Central memory CD8-positive, alpha-beta T cell (primary cell): ENCODE measurements around the gene TFCP2L1.
"Not testable (repeated sequence)": the region's sequence is repeated elsewhere in the genome, so short reads cannot be mapped to it uniquely, and the experiment has no call there.

Experiments
- ATAC-seq: fragments of 150-1000 bp; cut with Tn5 transposase; replicated peaks from 2 replicates; pipeline ENCODE4 v1.10.0; 2022; ENCODE audit warnings: mild to moderate bottlenecking, moderate FRiP score, moderate number of reproducible peaks; ENCODE audit not compliant: poor library complexity, severe bottlenecking; ENCODE audit errors: extremely low read depth
- DNase-seq, 2 donors: peaks; one replicate each; pipeline ENCODE4 v3.0.0; 2021; ENCODE audit warnings: low spot score in 2 of 2
- H3K27ac Mint-ChIP-seq: one replicate; pipeline ENCODE4 v1.8.0; 2022; ENCODE audit warnings: low read depth, mild to moderate bottlenecking, moderate library complexity, mixed read lengths
- H3K27me3 Mint-ChIP-seq: one replicate; pipeline ENCODE4 v1.8.0; 2022; ENCODE audit warnings: mixed read lengths
- H3K36me3 Mint-ChIP-seq: one replicate; pipeline ENCODE4 v1.8.0; 2022; ENCODE audit warnings: mild to moderate bottlenecking, moderate library complexity, mixed read lengths; ENCODE audit not compliant: insufficient read depth
- H3K4me1 Mint-ChIP-seq: one replicate; pipeline ENCODE4 v1.8.0; 2022; ENCODE audit warnings: mixed read lengths
- H3K4me3 Mint-ChIP-seq: one replicate; pipeline ENCODE4 v1.8.0; 2022; ENCODE audit warnings: mild to moderate bottlenecking, moderate library complexity, mixed read lengths
- H3K9me3 Mint-ChIP-seq: one replicate; pipeline ENCODE4 v1.8.0; 2022; ENCODE audit warnings: mixed read lengths

Gene TFCP2L1

DNA sequence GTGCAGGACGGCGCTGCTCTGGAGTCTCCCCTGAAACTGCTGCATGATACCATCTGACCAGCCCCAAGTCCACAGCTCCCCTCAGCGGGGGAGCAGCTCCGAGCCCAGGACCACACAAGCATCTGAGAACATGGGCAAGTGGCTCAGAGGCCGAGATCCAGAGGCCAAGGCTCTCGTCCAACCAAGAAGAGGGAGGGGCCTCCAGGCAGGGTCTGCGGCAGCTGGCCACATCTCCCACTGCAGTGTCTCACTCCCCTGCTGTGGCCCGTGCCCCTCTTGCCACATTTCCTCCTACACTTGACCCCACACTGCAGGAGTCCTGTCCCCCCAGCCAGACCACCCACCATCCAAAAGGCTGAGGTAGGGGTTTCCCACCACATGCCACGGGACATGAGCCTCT, 50.2 kb downstream of the TFCP2L1 start:
- Mint-ChIP-seq H3K36me3 (no peaks in the 10 kb centered on the region), H3K9me3 (no peaks in the 10 kb centered on the region), H3K4me3 (no peak overlapping the region), H3K4me1 (no peaks in the 10 kb centered on the region), H3K27ac (no peak overlapping the region), H3K27me3 (peaks cover 9% of the 10 kb centered on the region)
- DNase-seq = no peak
- ATAC-seq = no peak

DNA sequence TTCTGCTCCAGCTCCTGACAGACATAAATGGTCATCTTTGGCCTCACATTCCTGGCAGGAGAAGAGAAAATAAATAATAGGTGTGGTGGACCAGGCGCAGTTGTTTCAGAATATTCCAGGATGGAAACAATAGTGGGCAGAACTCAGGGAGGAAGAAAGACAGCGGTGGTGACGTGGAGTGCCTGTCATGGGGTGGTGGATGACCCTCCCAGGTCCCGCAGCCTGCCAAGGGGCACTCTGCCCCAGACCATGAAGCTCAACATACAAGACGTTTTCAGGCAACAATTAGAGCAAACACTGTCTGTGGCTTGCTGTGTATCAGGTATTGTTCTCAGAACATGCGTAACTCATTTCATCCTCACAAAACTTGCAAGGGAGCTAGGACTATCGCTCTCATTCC, 50.9 kb downstream of the TFCP2L1 start:
- Mint-ChIP-seq H3K27ac (no peak overlapping the region), H3K27me3 (peaks cover 9% of the 10 kb centered on the region), H3K4me1 (no peaks in the 10 kb centered on the region), H3K36me3 (no peaks in the 10 kb centered on the region), H3K9me3 (no peaks in the 10 kb centered on the region), H3K4me3 (no peak overlapping the region)
- ATAC-seq (no peak), DNase-seq (no peak)

DNA sequence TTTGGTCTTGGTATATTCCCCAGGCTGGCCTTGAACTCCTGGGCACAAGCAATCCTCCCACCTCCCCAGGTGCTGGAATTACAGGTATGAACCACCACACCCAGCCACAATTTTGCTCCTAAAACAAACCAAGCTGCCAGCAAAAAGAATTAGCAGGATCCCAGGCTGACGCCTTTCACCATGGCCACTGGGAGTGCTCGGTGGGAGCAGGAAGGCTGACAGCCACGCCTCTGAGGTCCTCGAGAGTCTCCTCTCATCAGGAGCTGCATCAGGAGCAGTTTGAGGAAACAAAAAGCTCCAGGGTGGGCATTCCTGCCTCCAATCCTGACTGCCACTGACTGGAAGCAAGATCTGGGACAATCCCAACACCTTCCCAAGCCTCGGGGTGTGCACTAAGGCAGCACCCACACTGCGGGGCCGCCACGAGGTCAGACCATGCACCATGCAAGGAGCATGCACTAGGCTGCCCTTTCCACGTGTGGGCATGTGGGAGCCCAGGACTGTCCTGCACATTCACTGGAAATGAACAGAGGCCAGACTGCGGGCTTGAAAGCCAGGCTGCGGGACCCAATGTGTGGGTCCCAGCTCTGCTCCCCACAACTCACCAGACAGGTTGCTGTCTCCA, 51.4 kb downstream of the TFCP2L1 start:
- H3K27me3 Mint-ChIP-seq = peaks cover 9% of the 10 kb centered on the region
- H3K36me3 Mint-ChIP-seq = no peaks in the 10 kb centered on the region
- ATAC-seq = no peak
- DNase-seq = no peak
- H3K4me3 Mint-ChIP-seq = no peak overlapping the region
- no peaks in the 10 kb centered on the region for H3K4me1 Mint-ChIP-seq
- H3K27ac Mint-ChIP-seq = no peak overlapping the region
- H3K9me3 Mint-ChIP-seq = no peaks in the 10 kb centered on the region

DNA sequence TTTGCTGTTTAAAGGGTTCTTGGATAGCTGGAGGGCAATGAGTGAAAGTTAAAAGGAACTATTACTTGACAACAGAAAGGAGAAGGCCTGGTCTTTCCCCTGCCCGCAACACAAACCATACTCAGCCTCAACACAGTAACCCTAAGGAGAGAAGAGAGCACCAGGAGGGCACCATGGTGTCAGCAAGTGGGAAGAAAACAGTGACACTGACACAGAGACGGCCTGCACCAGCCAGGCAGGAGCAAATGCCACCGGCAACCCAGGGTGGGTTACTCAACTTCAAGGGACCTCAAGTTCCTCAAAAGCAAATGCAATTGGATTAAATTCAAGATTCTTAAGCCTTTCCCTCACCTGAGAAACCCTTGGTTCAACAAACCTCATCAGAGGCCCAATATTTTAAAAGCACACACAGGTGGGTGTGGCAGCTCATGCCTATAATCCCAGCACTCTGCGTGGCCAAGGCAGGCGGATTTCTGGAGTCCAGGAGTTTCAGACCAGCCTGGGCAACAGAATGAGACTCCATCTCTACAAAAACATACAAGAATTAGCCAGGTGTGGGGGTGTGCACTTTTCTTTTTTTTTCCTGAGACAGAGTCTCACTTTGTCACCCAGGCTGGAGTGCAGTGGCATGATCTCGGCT, 52.3 kb downstream of the TFCP2L1 start:
- no peaks in the 10 kb centered on the region for H3K9me3 Mint-ChIP-seq
- DNase-seq (no peak), ATAC-seq (no peak)
- H3K36me3 Mint-ChIP-seq = no peaks in the 10 kb centered on the region
- H3K4me1 Mint-ChIP-seq = no peaks in the 10 kb centered on the region
- H3K27me3 Mint-ChIP-seq = peaks cover 9% of the 10 kb centered on the region
- no peak overlapping the region for H3K27ac Mint-ChIP-seq
- no peak overlapping the region for H3K4me3 Mint-ChIP-seq

DNA sequence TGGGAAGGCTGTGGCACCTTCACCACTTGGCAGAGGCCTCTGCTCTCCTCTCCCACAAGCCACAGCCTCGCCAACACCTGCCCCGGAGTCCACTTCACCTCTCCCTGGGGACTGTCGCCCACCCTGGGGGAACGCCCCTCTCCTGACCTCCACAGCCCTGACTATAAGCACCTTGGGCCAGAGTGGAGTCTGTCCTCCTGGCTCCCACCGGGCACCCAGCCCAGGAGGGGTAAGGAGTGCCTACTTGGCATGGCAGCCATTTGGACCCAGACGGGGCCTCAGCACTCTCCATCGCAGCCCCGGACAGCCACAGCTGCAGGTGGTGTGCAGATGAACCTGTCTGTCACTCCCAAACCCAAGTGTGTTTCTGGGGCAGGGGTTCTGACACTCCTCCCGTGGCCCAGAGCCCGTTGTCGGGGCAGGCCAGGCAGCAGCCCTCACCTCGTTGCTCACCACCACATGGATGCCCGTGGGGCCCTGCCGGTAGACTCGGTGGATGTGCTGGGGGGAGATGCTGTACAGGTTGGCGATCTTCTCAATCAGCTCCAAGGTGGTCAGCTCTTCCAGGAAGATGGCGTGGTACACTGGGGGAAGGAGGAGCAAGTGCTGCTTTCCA, 53.5 kb downstream of the TFCP2L1 start:
- no peak for DNase-seq
- H3K36me3 Mint-ChIP-seq = no peaks in the 10 kb centered on the region
- H3K9me3 Mint-ChIP-seq = no peaks in the 10 kb centered on the region

DNA sequence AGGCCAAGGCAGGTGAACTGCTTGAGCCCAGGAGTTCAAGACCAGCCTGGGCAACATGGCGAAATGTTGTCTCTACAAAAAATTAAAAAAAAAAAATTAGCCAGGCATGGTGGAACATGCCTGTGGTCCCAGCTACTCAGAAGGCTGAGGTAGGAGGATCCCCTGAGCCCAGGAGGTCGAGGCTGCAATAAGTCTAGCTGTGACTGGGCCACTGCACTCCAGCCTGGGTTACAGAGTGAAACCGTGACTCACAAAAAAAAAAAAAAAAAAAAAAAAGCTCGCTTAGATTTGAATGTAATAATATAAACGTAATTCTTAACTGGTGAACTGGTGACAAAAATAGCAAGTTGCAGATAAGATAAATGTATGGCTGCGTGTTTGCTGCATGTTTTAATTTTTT, 56.5 kb downstream of the TFCP2L1 start:
- H3K27me3 Mint-ChIP-seq = no peaks in the 10 kb centered on the region
- no peaks in the 10 kb centered on the region for H3K4me1 Mint-ChIP-seq
- H3K36me3 Mint-ChIP-seq = no peaks in the 10 kb centered on the region
- no peaks in the 10 kb centered on the region for H3K9me3 Mint-ChIP-seq
- no peak overlapping the region for H3K4me3 Mint-ChIP-seq
- ATAC-seq = no peak
- H3K27ac Mint-ChIP-seq = no peak overlapping the region
- no peak for DNase-seq

More for the DNA sequence above, 53.5 kb downstream of the TFCP2L1 start:
- Mint-ChIP-seq H3K4me3 (no peak overlapping the region), H3K4me1 (no peaks in the 10 kb centered on the region), H3K27ac (no peak overlapping the region), H3K27me3 (peaks cover 2% of the 10 kb centered on the region)
- no peak for ATAC-seq

DNA sequence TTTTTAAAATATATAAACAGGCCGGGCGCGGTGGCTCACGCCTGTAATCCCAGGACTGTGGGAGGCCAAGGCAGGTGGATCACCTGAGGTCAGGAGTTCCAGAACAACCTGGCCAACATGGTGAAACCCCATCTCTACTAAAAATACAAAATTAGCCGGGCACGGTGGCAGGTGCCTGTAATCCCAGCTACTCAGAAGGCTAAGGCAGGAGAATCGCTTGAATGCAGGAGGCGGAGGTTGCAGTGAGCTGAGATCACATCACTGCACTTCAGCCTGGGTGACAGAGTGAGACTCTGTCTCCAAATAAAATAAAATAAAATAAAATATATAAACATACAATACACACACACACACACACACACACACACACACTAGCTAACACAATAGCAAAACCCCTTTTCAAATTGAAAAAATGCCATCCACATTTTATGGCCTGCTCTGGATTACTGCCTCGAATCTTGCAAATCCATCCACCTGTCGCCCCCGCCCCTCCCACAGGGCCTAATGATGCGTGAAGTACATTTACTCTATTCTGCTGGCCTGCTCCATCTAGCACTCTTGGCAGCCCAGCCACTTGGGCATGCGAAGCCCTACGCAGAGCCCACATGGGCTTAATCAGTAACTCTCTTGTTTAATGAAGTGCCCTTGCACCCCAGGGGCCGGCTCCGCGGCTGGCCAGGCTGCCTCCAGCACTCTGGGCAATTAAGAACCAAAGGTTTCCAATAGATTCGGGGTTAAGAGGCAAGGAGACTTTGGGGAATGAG, 57.4 kb downstream of the TFCP2L1 start:
- H3K27me3 Mint-ChIP-seq, H3K36me3 Mint-ChIP-seq, H3K4me3 Mint-ChIP-seq, H3K27ac Mint-ChIP-seq, H3K9me3 Mint-ChIP-seq, DNase-seq, H3K4me1 Mint-ChIP-seq, ATAC-seq: not testable (repeated sequence)

DNA sequence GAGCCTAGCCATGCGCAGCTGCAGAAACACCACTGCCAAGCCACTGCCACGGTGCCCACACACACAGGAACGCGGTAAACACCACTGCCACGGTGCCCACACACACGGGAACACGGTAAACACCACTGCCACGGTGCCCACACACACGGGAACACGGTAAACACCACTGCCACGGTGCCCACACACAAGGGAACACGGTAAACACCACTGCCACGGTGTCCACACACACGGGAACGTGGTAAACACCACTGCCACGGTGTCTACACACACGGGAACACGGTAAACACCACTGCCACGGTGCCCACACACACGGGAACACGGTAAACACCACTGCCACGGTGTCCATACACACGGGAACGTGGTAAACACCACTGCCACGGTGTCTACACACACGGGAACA, 59.3 kb downstream of the TFCP2L1 start:
- H3K9me3 Mint-ChIP-seq, H3K4me1 Mint-ChIP-seq, ATAC-seq, H3K36me3 Mint-ChIP-seq, DNase-seq, H3K27me3 Mint-ChIP-seq, H3K27ac Mint-ChIP-seq, H3K4me3 Mint-ChIP-seq: not testable (repeated sequence)

DNA sequence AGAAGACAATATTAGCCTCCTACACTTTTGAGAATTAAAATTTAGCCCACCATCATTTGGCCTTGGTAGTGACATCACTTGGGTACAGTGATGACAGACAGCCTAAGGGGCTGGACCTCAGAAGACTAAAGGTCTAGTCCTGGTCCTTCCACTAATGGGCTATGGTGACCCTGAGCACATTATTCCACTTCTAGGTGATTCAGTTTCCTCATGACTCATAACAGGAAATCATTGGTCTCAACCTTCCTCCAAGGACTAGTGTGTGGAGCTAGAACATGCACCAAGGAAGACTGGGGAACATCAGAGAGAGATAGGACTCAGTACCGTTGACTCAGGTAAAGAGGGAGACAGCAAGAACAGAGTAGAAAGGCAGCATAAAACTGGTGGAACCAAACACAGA, 64.0 kb downstream of the TFCP2L1 start:
- Mint-ChIP-seq H3K9me3 (no peaks in the 10 kb centered on the region), H3K27ac (no peak overlapping the region), H3K4me3 (no peak overlapping the region), H3K4me1 (no peaks in the 10 kb centered on the region), H3K36me3 (no peaks in the 10 kb centered on the region), H3K27me3 (no peaks in the 10 kb centered on the region)
- DNase-seq (no peak), ATAC-seq (no peak)

DNA sequence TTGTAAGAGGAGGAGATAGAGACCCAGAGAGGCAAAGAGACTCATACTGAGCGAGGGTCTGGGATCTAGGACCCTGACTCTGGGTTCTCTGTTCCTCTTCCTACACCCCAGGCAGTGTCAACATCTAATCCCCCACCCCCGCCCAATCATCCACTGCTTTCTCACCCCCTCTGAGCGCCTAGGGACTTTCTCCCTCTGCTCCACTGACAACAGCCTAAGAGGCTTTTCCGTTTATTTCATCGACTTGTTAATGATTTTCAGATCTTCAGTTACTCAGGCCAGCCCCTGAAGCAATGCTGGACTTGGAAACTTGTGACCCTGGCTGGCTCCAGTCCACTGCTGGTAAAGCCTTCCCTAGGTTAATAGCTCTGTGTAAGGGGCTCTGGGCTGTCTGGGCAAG, 65.1 kb downstream of the TFCP2L1 start:
- no peaks in the 10 kb centered on the region for H3K27me3 Mint-ChIP-seq
- H3K9me3 Mint-ChIP-seq = no peaks in the 10 kb centered on the region
- DNase-seq (no peak), ATAC-seq (no peak)
- H3K27ac Mint-ChIP-seq = no peak overlapping the region
- H3K4me1 Mint-ChIP-seq = no peaks in the 10 kb centered on the region
- H3K4me3 Mint-ChIP-seq = no peak overlapping the region
- H3K36me3 Mint-ChIP-seq = no peaks in the 10 kb centered on the region

DNA sequence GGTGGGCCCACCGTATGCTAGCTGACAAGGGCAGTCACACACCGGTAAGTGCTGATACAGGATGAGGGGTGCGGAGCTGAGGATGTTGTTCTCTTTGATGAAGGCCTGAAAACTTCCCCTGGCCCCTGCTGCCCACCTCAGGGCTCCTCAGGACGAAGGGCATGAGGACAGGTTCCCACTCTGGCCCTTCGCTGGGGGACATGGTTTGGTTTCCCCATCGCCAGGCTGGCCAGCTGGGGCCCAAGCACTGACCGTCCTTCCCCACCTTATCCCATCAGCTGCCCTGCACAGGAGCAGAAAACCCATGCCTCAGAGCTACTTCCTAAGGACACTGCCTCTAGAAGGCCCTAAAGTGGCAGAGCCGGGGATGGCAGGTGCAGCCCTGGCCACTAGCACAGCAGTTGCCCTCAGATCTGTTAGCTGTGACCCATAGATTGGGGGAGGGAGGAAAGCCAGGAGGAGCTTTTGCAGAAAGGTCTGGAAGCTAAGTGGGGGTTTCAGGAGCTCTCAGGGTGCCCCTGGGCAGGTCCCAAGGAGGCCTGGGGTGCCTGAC, 66.5 kb downstream of the TFCP2L1 start:
- Mint-ChIP-seq H3K4me3 (no peak overlapping the region), H3K4me1 (no peaks in the 10 kb centered on the region), H3K9me3 (no peaks in the 10 kb centered on the region), H3K27me3 (peaks cover 11% of the 10 kb centered on the region), H3K27ac (no peak overlapping the region), H3K36me3 (no peaks in the 10 kb centered on the region)
- DNase-seq = no peak
- no peak for ATAC-seq

DNA sequence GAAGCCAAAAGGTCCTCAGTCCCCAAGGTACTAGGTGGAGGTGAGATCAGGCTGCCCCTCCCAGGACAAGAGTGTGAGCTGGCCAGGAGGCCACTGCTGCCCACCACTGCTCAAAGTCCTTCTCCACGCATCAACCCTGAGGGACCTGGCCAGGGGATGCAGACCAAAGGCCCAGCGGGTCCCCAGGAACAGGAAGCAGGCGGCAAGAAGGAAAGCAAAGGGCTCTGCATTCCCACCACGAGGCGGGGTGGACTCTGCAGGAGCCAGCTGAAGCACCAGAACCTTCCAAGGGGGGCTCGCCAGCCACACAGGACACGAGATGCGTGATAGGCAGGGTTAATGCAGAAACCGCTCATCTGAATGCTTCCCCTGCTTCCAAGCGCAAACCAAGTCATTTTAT, 67.4 kb downstream of the TFCP2L1 start:
- Mint-ChIP-seq H3K4me3 (no peak overlapping the region), H3K36me3 (no peaks in the 10 kb centered on the region), H3K27me3 (peaks cover 11% of the 10 kb centered on the region), H3K27ac (no peak overlapping the region), H3K9me3 (no peaks in the 10 kb centered on the region), H3K4me1 (no peaks in the 10 kb centered on the region)
- no peak for DNase-seq
- ATAC-seq = no peak
